HEK293T (cell line): ENCODE results near the gene TBX20.

Experiments used
- ARNT ChIP-seq: fragments of 450-650 bp; IDR thresholded peaks from 2 replicates; pipeline ENCODE4 v1.6.1; 2017; ENCODE audit warnings: mild to moderate bottlenecking
- BHLHE40 ChIP-seq: fragments of 450-650 bp; IDR thresholded peaks from 2 replicates; pipeline ENCODE4 v1.6.1; 2016; ENCODE audit warnings: mild to moderate bottlenecking, moderate library complexity, borderline replicate concordance
- CTBP1 ChIP-seq: fragments of 450-650 bp; IDR thresholded peaks from 2 replicates; pipeline ENCODE4 v1.6.1; 2016; ENCODE audit warnings: borderline replicate concordance
- ELF4 ChIP-seq: fragments of 450-650 bp; IDR thresholded peaks from 2 replicates; pipeline ENCODE4 v1.6.1; 2017; ENCODE audit warnings: antibody characterized with exemption
- FOXA1 ChIP-seq: fragments of 450-650 bp; IDR thresholded peaks from 2 replicates; pipeline ENCODE4 v1.6.1; 2016; ENCODE audit warnings: mild to moderate bottlenecking
- FOXM1 ChIP-seq: fragments of 450-650 bp; IDR thresholded peaks from 2 replicates; pipeline ENCODE4 v1.6.1; 2017; ENCODE audit warnings: mild to moderate bottlenecking, borderline replicate concordance
- HDGF ChIP-seq: fragments of 450-650 bp; IDR thresholded peaks from 2 replicates; pipeline ENCODE4 v1.6.1; 2017; ENCODE audit warnings: antibody characterized with exemption, borderline replicate concordance
- LEF1 ChIP-seq: fragments of 450-650 bp; IDR thresholded peaks from 2 replicates; pipeline ENCODE4 v1.6.1; 2017; ENCODE audit warnings: mild to moderate bottlenecking, borderline replicate concordance
- NFRKB ChIP-seq: fragments of 450-650 bp; IDR thresholded peaks from 2 replicates; pipeline ENCODE4 v1.6.1; 2016; ENCODE audit warnings: mild to moderate bottlenecking, moderate library complexity
- PKNOX1 ChIP-seq: fragments of 450-650 bp; IDR thresholded peaks from 2 replicates; pipeline ENCODE4 v1.6.1; 2016
- SP1 ChIP-seq: fragments of 450-650 bp; IDR thresholded peaks from 2 replicates; pipeline ENCODE4 v1.6.1; 2017
- SUZ12 ChIP-seq: fragments of 450-650 bp; IDR thresholded peaks from 2 replicates; pipeline ENCODE4 v1.6.1; 2016; ENCODE audit warnings: mild to moderate bottlenecking
- TARDBP ChIP-seq: fragments of 450-650 bp; IDR thresholded peaks from 2 replicates; pipeline ENCODE4 v1.6.1; 2016

- TF ChIP-seq HDGF = no peak
- no peak for TF ChIP-seq NFRKB
- no peak for TF ChIP-seq SP1
- no peak for TF ChIP-seq FOXM1
- no peak for TF ChIP-seq BHLHE40
- no peak for TF ChIP-seq ARNT
- TF ChIP-seq CTBP1 = no peak
- TF ChIP-seq ELF4 = no peak
- TF ChIP-seq SUZ12 = no peak
- no peak for TF ChIP-seq LEF1
- no peak for TF ChIP-seq TARDBP
- no peak for TF ChIP-seq FOXA1
- TF ChIP-seq PKNOX1 = no peak
Observed at GRCh38 chr7:35257251-35258124, 3.6 kb upstream of the TBX20 start.
